H1 (cell line): ENCODE measurements around the gene MYO1A. TPM values are rescaled to one million over a fixed set of nuclear protein-coding genes. Genes with fewer than 3 reads are reported as not detected.
A peak's percentile ranks its signal among the peaks of the same experiment; 100 is the strongest.

ENCODE experiments used
- CTCF ChIA-PET: fragments of 300-600 bp; sonication (Branson Sonifier 250); formaldehyde crosslinking; loops from one replicate; lab custom pipeline; 2021; ENCODE audit not compliant: partially characterized antibody; lab: Charles Lee
- POLR2A ChIA-PET: fragments of 300-600 bp; sonication (Branson Sonifier 250); formaldehyde crosslinking; loops from one replicate; lab custom pipeline; 2021; ENCODE audit warnings: inconsistent platforms; ENCODE audit not compliant: partially characterized antibody; lab: Charles Lee
- DNase-seq, 2 experiments: peaks; one replicate each; pipeline versions ENCODE4 v3.0.0 to v3.0.0-alpha.2; 2010 to 2022; ENCODE audit warnings: low spot score in 2 of 2, low read depth in 1 of 2, mixed read lengths in 1 of 2
- FAIRE-seq: peaks from 2 replicates; lab custom pipeline; 2011; peaks lifted over from hg19 to GRCh38; lab: Jason Lieb, UNC
- H2AFZ ChIP-seq: 2 replicates; pipeline ENCODE4 v1.8.1; 2012; ENCODE audit warnings: low read length, inconsistent platforms
- H2AK5ac ChIP-seq: 2 replicates; pipeline ENCODE4 v1.6.1; 2013; ENCODE audit warnings: low read depth, low read length
- H2BK120ac ChIP-seq: replicated peaks from 2 replicates; pipeline ENCODE3; 2013; ENCODE audit warnings: low read depth, low read length, inconsistent platforms
- H2BK12ac ChIP-seq: 2 replicates; pipeline ENCODE4 v1.6.1; 2013; ENCODE audit warnings: low read depth, low read length
- H2BK15ac ChIP-seq: 2 replicates; pipeline ENCODE4 v1.6.1; 2013; ENCODE audit warnings: low read length
- H2BK20ac ChIP-seq: 2 replicates; pipeline ENCODE4 v1.6.1; 2013; ENCODE audit warnings: low read length
- H2BK5ac ChIP-seq: 2 replicates; pipeline ENCODE4 v1.6.1; 2013; ENCODE audit warnings: low read depth, low read length
- H3K14ac ChIP-seq: 2 replicates; pipeline ENCODE4 v1.6.1; 2013; ENCODE audit warnings: inconsistent platforms; ENCODE audit not compliant: insufficient read length
- H3K18ac ChIP-seq: 2 replicates; pipeline ENCODE4 v1.6.1; 2013; ENCODE audit warnings: low read length; ENCODE audit errors: extremely low read depth
- H3K23ac ChIP-seq: 2 replicates; pipeline ENCODE4 v1.6.1; 2013; ENCODE audit warnings: inconsistent platforms; ENCODE audit not compliant: insufficient read length
- H3K23me2 ChIP-seq: 2 replicates; pipeline ENCODE4 v1.6.1; 2013; ENCODE audit warnings: low read depth, low read length
- H3K27ac ChIP-seq: 2 replicates; pipeline ENCODE4 v1.6.1; 2011; ENCODE audit warnings: low read depth, low read length, inconsistent platforms
- H3K27me3 ChIP-seq, 4 experiments: replicated peaks in 1 of 4; 1 replicate in 1 of 4; 2 replicates in 3 of 4; pipeline versions ENCODE4 v1.6.1 to v1.8.1; 2011 to 2013; ENCODE audit warnings: low read length in 3 of 4, mild to moderate bottlenecking in 3 of 4, inconsistent platforms in 2 of 4, mixed read lengths in 2 of 4, moderate library complexity in 1 of 4; ENCODE audit not compliant: control insufficient read depth in 3 of 4, insufficient read depth in 3 of 4; ENCODE audit errors: extremely low read depth in 1 of 4
- H3K36me3 ChIP-seq, 4 experiments: 2 replicates each; pipeline versions ENCODE4 v1.6.1 to v1.8.1; 2011 to 2013; ENCODE audit warnings: mild to moderate bottlenecking in 4 of 4, low read length in 3 of 4, moderate library complexity in 2 of 4, control low read depth in 1 of 4, inconsistent platforms in 1 of 4; ENCODE audit not compliant: insufficient read depth in 4 of 4, control insufficient read depth in 2 of 4
- H3K4ac ChIP-seq: replicated peaks from 2 replicates; pipeline ENCODE3; 2013; ENCODE audit warnings: low read length, low read depth, mixed read lengths, inconsistent platforms; ENCODE audit not compliant: insufficient read length
- H3K4me1 ChIP-seq, 4 experiments: replicated peaks in 1 of 4; 1 replicate in 1 of 4; 2 replicates in 3 of 4; pipeline versions ENCODE4 v1.6.1 to v1.8.1; 2011 to 2013; ENCODE audit warnings: low read length in 3 of 4, inconsistent platforms in 2 of 4, mixed read lengths in 1 of 4; ENCODE audit not compliant: insufficient read depth in 4 of 4, control insufficient read depth in 3 of 4
- H3K4me2 ChIP-seq, 2 experiments: 2 replicates each; pipeline versions ENCODE4 v1.6.1 to v1.8.1; 2011 to 2013; ENCODE audit warnings: low read depth in 2 of 2, low read length in 2 of 2, control low read depth in 1 of 2, inconsistent platforms in 1 of 2, mild to moderate bottlenecking in 1 of 2; ENCODE audit not compliant: insufficient read depth in 1 of 2
- H3K4me3 ChIP-seq, 4 experiments: fragments of 200-600, 300-600 bp in 1 of 4; sonication (generic), shearing (Covaris generic), sonication (Bioruptor Twin) in 1 of 4; 2 replicates each; pipeline versions ENCODE4 v1.5.1 to v1.8.1; 2011 to 2016; ENCODE audit warnings: low read length in 4 of 4, low read depth in 3 of 4, control low read depth in 2 of 4, inconsistent platforms in 2 of 4, mild to moderate bottlenecking in 2 of 4, mixed read lengths in 1 of 4, moderate library complexity in 1 of 4; ENCODE audit not compliant: insufficient read depth in 2 of 4; ENCODE audit errors: extremely low read depth in 1 of 4
- H3K56ac ChIP-seq: replicated peaks from 2 replicates; pipeline ENCODE3; 2013; ENCODE audit warnings: low read depth, mild to moderate bottlenecking, mixed read lengths, low read length, inconsistent platforms; ENCODE audit not compliant: insufficient read length
- H3K79me1 ChIP-seq: 2 replicates; pipeline ENCODE4 v1.6.1; 2013; ENCODE audit warnings: low read depth, low read length, control low read depth
- H3K79me2 ChIP-seq, 2 experiments: 2 replicates each; pipeline versions ENCODE4 v1.6.1 to v1.8.1; 2012 to 2013; ENCODE audit warnings: low read length in 2 of 2, mild to moderate bottlenecking in 2 of 2, inconsistent platforms in 1 of 2; ENCODE audit not compliant: insufficient read depth in 2 of 2, control insufficient read depth in 1 of 2
- H3K9ac ChIP-seq, 4 experiments: replicated peaks in 1 of 4; 1 replicate in 1 of 4; 2 replicates in 3 of 4; pipeline versions ENCODE4 v1.6.1 to v1.8.1; 2011 to 2013; ENCODE audit warnings: low read depth in 3 of 4, low read length in 3 of 4, control low read depth in 2 of 4, mild to moderate bottlenecking in 2 of 4, moderate library complexity in 2 of 4, inconsistent platforms in 1 of 4; ENCODE audit errors: extremely low read depth in 1 of 4
- H3K9me3 ChIP-seq, 2 experiments: 2 replicates each; pipeline versions ENCODE4 v1.6.1 to v1.8.1; 2012 to 2013; ENCODE audit warnings: mild to moderate bottlenecking in 2 of 2, moderate library complexity in 2 of 2, control low read depth in 1 of 2, inconsistent platforms in 1 of 2, low read depth in 1 of 2, low read length in 1 of 2, mixed read lengths in 1 of 2; ENCODE audit not compliant: insufficient read depth in 2 of 2
- H4K20me1 ChIP-seq, 2 experiments: replicated peaks in 1 of 2; 2 replicates each; pipeline versions ENCODE3 to v1.8.1; 2011 to 2013; ENCODE audit warnings: inconsistent platforms in 2 of 2, low read length in 2 of 2, mild to moderate bottlenecking in 1 of 2; ENCODE audit not compliant: insufficient read depth in 2 of 2, control insufficient read depth in 1 of 2
- H4K5ac ChIP-seq: 2 replicates; pipeline ENCODE4 v1.6.1; 2013; ENCODE audit warnings: low read length, low read depth, mixed read lengths, inconsistent platforms; ENCODE audit not compliant: insufficient read length
- H4K8ac ChIP-seq: 2 replicates; pipeline ENCODE4 v1.8.0; 2013; ENCODE audit warnings: mild to moderate bottlenecking, moderate library complexity, low read length, inconsistent platforms; ENCODE audit not compliant: insufficient read depth; ENCODE audit errors: extremely low read depth
- H4K91ac ChIP-seq: replicated peaks from 2 replicates; pipeline ENCODE3; 2013; ENCODE audit warnings: low read length, mixed read lengths, inconsistent platforms; ENCODE audit not compliant: insufficient read length
- CREB1 ChIP-seq: IDR thresholded peaks from 2 replicates; pipeline ENCODE4 v1.6.1; 2012; ENCODE audit warnings: inconsistent platforms
- CTCF ChIP-seq, 3 experiments: IDR thresholded peaks; 1 replicate in 2 of 3; 2 replicates in 1 of 3; pipeline versions ENCODE4 v1.5.1 to v1.6.1; 2011; ENCODE audit warnings: low read length in 3 of 3, mild to moderate bottlenecking in 3 of 3, inconsistent platforms in 2 of 3, low read depth in 1 of 3, moderate library complexity in 1 of 3; ENCODE audit not compliant: insufficient read depth in 1 of 3; ENCODE audit errors: control extremely low read depth in 1 of 3
- WGBS, 2 experiments: shearing (Covaris generic) in 1 of 2; methylation state at CpG; one replicate each; pipeline versions ENCODE4 v1.1.6 to v1.1.7; 2013 to 2015; ENCODE audit warnings: low lambda C conversion rate in 2 of 2, mixed read lengths in 2 of 2, inconsistent platforms in 1 of 2, low coverage in 1 of 2, missing lambda C conversion rate in 1 of 2; ENCODE audit not compliant: insufficient replicate concordance in 2 of 2, insufficient coverage in 1 of 2, insufficient read length in 1 of 2; ENCODE audit errors: extremely low coverage in 1 of 2, missing lambda C conversion rate in 1 of 2; 5-methylcytosine and 5-hydroxymethylcytosine counted together
- polyA plus RNA-seq, 7 experiments: library from polyadenylated mRNA; depleted of rRNA in 3 of 7; stranded (reverse) in 5 of 7; unstranded in 2 of 7; fragments of >200 nt in 5 of 7; fragments of 200-250 nt in 2 of 7; gene quantifications; 1 replicate in 5 of 7; 2 replicates in 1 of 7; 4 replicates in 1 of 7; pipeline versions ENCODE4 v1.2.1 to v1.2.3, GENCODE V29; 2011 to 2013; ENCODE audit warnings: missing spikeins in 2 of 7, mixed read lengths in 2 of 7
- total RNA-seq: library from RNA; stranded (reverse); fragmentation: NEBNext Ultra II Directional; extraction: Animal tissue kit (Norgen Biotek cat#: 25700); gene quantifications from 2 replicates; pipeline ENCODE4 v1.2.1, GENCODE V29; 2021

MYO1A gene
- total and polyA plus RNA-seq, 2 of the 8 experiments (the other 6 are each of a cell fraction or from before 2014, with no cell fraction given), result 0.54 to 0.77 TPM

GRCh38 chr12:57048423-57049118, 1.4 kb downstream of the MYO1A start:
- H3K23me2 ChIP-seq, result no peaks in the 10 kb centered on the region
- ChIA-PET CTCF (interaction anchor here (0.6 to 7.5 kb wide), 11 partner anchors 9 to 324 kb away, joined by 3 to 77 read pairs (median 5); partner anchors contain the start of genes STAT6 and TAC3), POLR2A (interaction anchor here (0.9 to 3.5 kb wide), 6 partner anchors 8 to 124 kb away, joined by 3 to 11 read pairs (median 5); partner anchors contain the start of gene TAC3)
- H4K20me1 ChIP-seq, result no peaks in the 10 kb centered on the region
- H3K9me3 ChIP-seq, result no peaks in the 10 kb centered on the region
- H4K91ac ChIP-seq, result no peak overlapping the region
- DNase-seq, result no peak
- H3K23ac ChIP-seq, result no peak overlapping the region
- 0 out of 2 replicates have a peak overlapping the region, but pooled peaks have one; percentile 88 for H2BK15ac ChIP-seq
- 86% methylated on average over 1 of the region's 1 CpG; no CpG with 5 or more reads in 1 of the 2 experiments for WGBS, 2 experiments
- H3K4ac ChIP-seq, result no peak overlapping the region
- H3K56ac ChIP-seq, result no peak overlapping the region
- no peak overlapping the region for H3K4me3 ChIP-seq
- H2AFZ ChIP-seq, result no peak overlapping the region
- FAIRE-seq, result no peak
- no peak overlapping the region for H3K27ac ChIP-seq
- H3K79me2 ChIP-seq, result no peaks in the 10 kb centered on the region
- no peak overlapping the region for H2AK5ac ChIP-seq
- no peak overlapping the region for H3K18ac ChIP-seq
- no peak overlapping the region for H3K14ac ChIP-seq
- H3K9ac ChIP-seq, result no peak overlapping the region
- H3K4me2 ChIP-seq, result no peak overlapping the region
- no peak overlapping the region for H2BK20ac ChIP-seq
- no peak overlapping the region for H4K8ac ChIP-seq
- TF ChIP-seq CTCF (IDR thresholded peaks at IDR 0.05; ENCODE audit: control extremely low read depth in 1 of 3, insufficient read depth in 1 of 3, low read depth in 1 of 3, low read length in 3 of 3) (peak in 2 of 3 experiments; percentile 7 to 20; a peak in 2 of 4 replicates), CREB1 (no peak)
- no peaks in the 10 kb centered on the region for H3K27me3 ChIP-seq
- no peak overlapping the region for H2BK12ac ChIP-seq
- H3K36me3 ChIP-seq, result no peaks in the 10 kb centered on the region
- H3K79me1 ChIP-seq, result no peaks in the 10 kb centered on the region
- no peak overlapping the region for H4K5ac ChIP-seq
- H2BK120ac ChIP-seq, result no peak overlapping the region
- no peaks in the 10 kb centered on the region for H3K4me1 ChIP-seq
- H2BK5ac ChIP-seq, result no peak overlapping the region; the same call in 1 of the 2 replicates
